Breast epithelium (tissue), 4 donors: ENCODE results near the gene PTPRN2. TPM values are rescaled to one million over a fixed set of nuclear protein-coding genes. Genes with fewer than 3 reads are reported as not detected.
"Not testable (repeated sequence)": the region's sequence is repeated elsewhere in the genome, so short reads cannot be mapped to it uniquely, and the experiment has no call there.

Experiments
- DNase-seq, 2 donors: peaks; one replicate each; pipeline ENCODE4 v3.0.0-alpha.2; 2019; ENCODE audit warnings: low spot score in 2 of 2
- H3K27ac ChIP-seq, 2 donors: fragments of 200-600 bp; sonication (generic) in 1 of 2; one replicate each; pipeline ENCODE4 v1.5.1; 2016 to 2019; ENCODE audit warnings: mild to moderate bottlenecking in 1 of 2
- H3K27me3 ChIP-seq, 2 donors: fragments of 200-600 bp; sonication (generic) in 1 of 2; one replicate each; pipeline versions ENCODE4 v1.5.1 to v1.6.0; 2017 to 2019; ENCODE audit warnings: control low read depth in 1 of 2, mild to moderate bottlenecking in 1 of 2
- H3K36me3 ChIP-seq: fragments of 200-600 bp; one replicate; pipeline ENCODE4 v1.5.1; 2019
- H3K4me1 ChIP-seq, 2 donors: fragments of 200-600 bp; sonication (generic); one replicate each; pipeline ENCODE4 v1.5.1; 2016 to 2019; ENCODE audit warnings: control low read depth in 1 of 2
- H3K4me3 ChIP-seq, 3 donors: fragments of 200-600 bp; sonication (generic); 1 replicate in 2 of 3; 2 replicates in 1 of 3; pipeline ENCODE4 v1.5.1; 2016 to 2019; ENCODE audit warnings: mild to moderate bottlenecking in 3 of 3, moderate library complexity in 2 of 3
- H3K9me3 ChIP-seq, 2 donors: fragments of 200-600 bp; sonication (generic) in 1 of 2; one replicate each; pipeline ENCODE4 v1.5.1; 2016 to 2019; ENCODE audit warnings: control low read depth in 1 of 2
- CTCF ChIP-seq, 3 donors: fragments of 450-650 bp; IDR thresholded peaks; one replicate each; pipeline ENCODE4 v1.5.1; 2016 to 2017; ENCODE audit warnings: antibody characterized with exemption in 3 of 3, mild to moderate bottlenecking in 3 of 3, moderate library complexity in 3 of 3
- POLR2A ChIP-seq: fragments of 450-650 bp; IDR thresholded peaks from one replicate; pipeline ENCODE4 v1.6.1; 2016; ENCODE audit warnings: antibody characterized with exemption, mild to moderate bottlenecking, moderate library complexity
- POLR2AphosphoS5 ChIP-seq, 3 donors: sonication (generic); formaldehyde crosslinking; IDR thresholded peaks; one replicate each; pipeline ENCODE4 v1.6.1; 2017; ENCODE audit warnings: antibody characterized with exemption in 3 of 3
- intact Hi-C: fragments of 100-400 bp; cut with DNase I; formaldehyde crosslinking; loops from one replicate; pipeline ENCODE4 v1.15.1; 2023; ENCODE audit warnings: low total_unique reads
- total RNA-seq, 3 donors: library from RNA; depleted of rRNA; stranded (reverse); fragments of >200 nt; gene quantifications; one replicate each; pipeline ENCODE4 v1.1.0, GENCODE V29; 2016

The PTPRN2 gene
- total RNA-seq, 3 donors from 2014 or later = 1.6 to 2.2 (median 2.2) TPM

GRCh38 chr7:158150234-158150633 lies 437.4 kb downstream of the PTPRN2 start:
- Histone ChIP-seq H3K4me1 (no peaks in the 10 kb centered on the region), H3K27me3 (no peaks in the 10 kb centered on the region), H3K4me3 (no peak overlapping the region), H3K36me3 (no peaks in the 10 kb centered on the region), H3K9me3 (peaks cover 4% of the 10 kb centered on the region in 2 donors), H3K27ac (no peak overlapping the region)
- intact Hi-C loops = no loop called here
- TF ChIP-seq POLR2AphosphoS5 (IDR thresholded peaks at IDR 0.05) (no peak), POLR2A (no peak), CTCF (IDR thresholded peaks at IDR 0.05) (no peak)
- no peak for DNase-seq

GRCh38 chr7:158147431-158147830 lies 440.2 kb downstream of the PTPRN2 start:
- H3K9me3 ChIP-seq = peaks cover 4 to 20% of the 10 kb centered on the region in 2 donors
- H3K4me3 ChIP-seq, H3K27me3 ChIP-seq, H3K27ac ChIP-seq, intact Hi-C loops, H3K4me1 ChIP-seq, H3K36me3 ChIP-seq, DNase-seq: not testable (repeated sequence)

- H3K36me3 ChIP-seq = no peaks in the 10 kb centered on the region
- TF ChIP-seq POLR2AphosphoS5 (IDR thresholded peaks at IDR 0.05) (no peak), POLR2A (no peak), CTCF (IDR thresholded peaks at IDR 0.05) (no peak)
- no peak overlapping the region for H3K4me3 ChIP-seq
- no peak for DNase-seq
- H3K9me3 ChIP-seq = peaks cover 9 to 25% of the 10 kb centered on the region in 2 donors
- H3K27ac ChIP-seq = no peak overlapping the region
- intact Hi-C loops = no loop called here
- no peaks in the 10 kb centered on the region for H3K4me1 ChIP-seq
- H3K27me3 ChIP-seq = no peaks in the 10 kb centered on the region
These were observed 442.3 kb downstream of the PTPRN2 start for GRCh38 chr7:158145370-158145769.

GRCh38 chr7:158143196-158144120 lies 444.2 kb downstream of the PTPRN2 start:
- Histone ChIP-seq H3K27me3 (no peaks in the 10 kb centered on the region), H3K4me1 (no peaks in the 10 kb centered on the region), H3K36me3 (no peaks in the 10 kb centered on the region), H3K4me3 (no peak overlapping the region), H3K9me3 (peaks cover 8 to 29% of the 10 kb centered on the region in 2 donors), H3K27ac (no peak overlapping the region)
- no peak for DNase-seq
- no peak for TF ChIP-seq CTCF (IDR thresholded peaks at IDR 0.05)
- no peak for TF ChIP-seq POLR2A
- no peak for TF ChIP-seq POLR2AphosphoS5 (IDR thresholded peaks at IDR 0.05)
- intact Hi-C loops = no loop called here

GRCh38 chr7:158142657-158143056 lies 445.0 kb downstream of the PTPRN2 start:
- DNase-seq = no peak
- no peaks in the 10 kb centered on the region for H3K36me3 ChIP-seq
- TF ChIP-seq POLR2AphosphoS5 (IDR thresholded peaks at IDR 0.05) = no peak
- no peak for TF ChIP-seq CTCF (IDR thresholded peaks at IDR 0.05)
- TF ChIP-seq POLR2A = no peak
- H3K27me3 ChIP-seq = no peaks in the 10 kb centered on the region
- intact Hi-C loops = no loop called here
- H3K27ac ChIP-seq = no peak overlapping the region
- no peak overlapping the region for H3K4me3 ChIP-seq
- peaks cover 13 to 37% of the 10 kb centered on the region in 2 donors for H3K9me3 ChIP-seq
- H3K4me1 ChIP-seq = no peaks in the 10 kb centered on the region
